SK-N-SH treated with all-trans-retinoic acid at 6 μM for 48 hours (cell line): ENCODE data around the gene ALOX5.
"Not testable (repeated sequence)": the region's sequence is repeated elsewhere in the genome, so short reads cannot be mapped to it uniquely, and the experiment has no call there.

Experiments used
- ESRRG ChIP-seq: fragments of 250-450 bp; sonication (Bioruptor Pico); IDR thresholded peaks from 2 replicates; pipeline ENCODE4 v1.6.1; 2021; ENCODE audit warnings: mild to moderate bottlenecking
- PATZ1 ChIP-seq: fragments of 250-450 bp; sonication (Bioruptor Pico); IDR thresholded peaks from 2 replicates; pipeline ENCODE4 v1.8.0; 2020; ENCODE audit warnings: mild to moderate bottlenecking, moderate library complexity, borderline replicate concordance
- POU6F1 ChIP-seq: fragments of 250-450 bp; sonication (Bioruptor Pico); IDR thresholded peaks from 2 replicates; pipeline ENCODE4 v1.8.0; 2021; ENCODE audit warnings: low read depth, mild to moderate bottlenecking, moderate library complexity, borderline replicate concordance
- PPARA ChIP-seq: fragments of 250-450 bp; sonication (Bioruptor Pico); IDR thresholded peaks from 2 replicates; pipeline ENCODE4 v1.5.0; 2020; ENCODE audit warnings: mild to moderate bottlenecking, borderline replicate concordance
- ZFP3 ChIP-seq: fragments of 250-450 bp; sonication (Bioruptor Pico); IDR thresholded peaks from 2 replicates; pipeline ENCODE4 v1.5.0; 2020; ENCODE audit warnings: mild to moderate bottlenecking, moderate library complexity

GRCh38 chr10:45361983-45362799, 11.8 kb upstream of the ALOX5 start:
- TF ChIP-seq ZFP3 (CRISPR knock-in tag); ESRRG; POU6F1 (CRISPR knock-in tag); PATZ1 (CRISPR knock-in tag); PPARA (CRISPR knock-in tag): not testable (repeated sequence)
